SH-SY5Y (cell line): ENCODE data around the gene MTCH1.

ENCODE experiments used
- GATA2 ChIP-seq: IDR thresholded peaks from 2 replicates; pipeline ENCODE4 v1.6.1; 2011; ENCODE audit warnings: mild to moderate bottlenecking, low read depth, low read length
- GATA3 ChIP-seq: IDR thresholded peaks from 2 replicates; pipeline ENCODE4 v1.6.1; 2011; ENCODE audit warnings: low read depth, mild to moderate bottlenecking, low read length, moderate library complexity

Gene MTCH1

DNA sequence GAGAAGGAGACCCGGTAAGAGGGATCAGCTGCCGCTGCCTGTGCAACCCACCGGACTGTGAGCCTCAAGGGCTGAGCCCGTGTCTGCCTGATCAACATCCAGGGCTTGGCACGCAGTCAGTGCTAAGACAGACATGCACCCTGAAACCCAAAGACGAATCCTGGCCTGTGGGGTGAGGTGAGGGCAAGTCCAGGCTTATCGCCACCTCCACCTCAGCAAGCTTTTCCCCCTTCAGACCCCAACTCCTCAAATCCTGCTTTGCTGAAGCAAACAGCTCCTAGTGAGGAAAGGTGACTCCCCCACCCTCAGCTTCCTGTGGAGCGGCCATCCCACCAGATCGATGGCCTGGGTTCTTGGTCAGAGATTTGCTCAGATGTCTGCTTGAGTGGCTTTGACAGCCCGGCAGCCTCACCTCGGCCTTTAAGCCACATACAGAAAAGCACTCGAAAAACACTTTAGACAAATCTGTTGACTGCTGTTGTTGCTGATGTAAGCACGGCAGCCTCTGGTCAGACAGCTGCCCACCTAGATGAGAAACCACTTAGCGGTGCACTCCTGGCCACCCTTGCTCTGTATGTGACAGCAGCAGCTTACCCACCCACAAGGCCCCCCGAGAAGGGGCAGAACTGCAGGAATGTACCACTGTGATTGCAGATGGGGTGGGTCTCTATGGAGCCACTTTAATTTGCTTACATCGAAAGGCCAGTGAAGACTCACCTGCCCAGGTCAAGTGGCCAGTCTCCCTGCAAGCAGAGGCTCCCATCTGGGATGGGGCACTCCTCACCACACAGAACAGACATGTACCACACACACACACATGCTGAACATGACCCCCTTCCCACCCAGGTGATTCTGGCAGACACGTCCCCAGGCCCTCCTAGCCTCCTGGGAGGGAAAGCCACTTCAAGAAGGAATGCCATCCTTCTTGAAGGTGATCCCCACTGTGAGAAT is 14.8 kb downstream of the MTCH1 start:
- TF ChIP-seq GATA2 (no peak), GATA3 (no peak)

- TF ChIP-seq GATA2 = no peak
- TF ChIP-seq GATA3 = no peak
Measured at GRCh38 chr6:36969988-36970891, 15.8 kb downstream of the MTCH1 start.

DNA sequence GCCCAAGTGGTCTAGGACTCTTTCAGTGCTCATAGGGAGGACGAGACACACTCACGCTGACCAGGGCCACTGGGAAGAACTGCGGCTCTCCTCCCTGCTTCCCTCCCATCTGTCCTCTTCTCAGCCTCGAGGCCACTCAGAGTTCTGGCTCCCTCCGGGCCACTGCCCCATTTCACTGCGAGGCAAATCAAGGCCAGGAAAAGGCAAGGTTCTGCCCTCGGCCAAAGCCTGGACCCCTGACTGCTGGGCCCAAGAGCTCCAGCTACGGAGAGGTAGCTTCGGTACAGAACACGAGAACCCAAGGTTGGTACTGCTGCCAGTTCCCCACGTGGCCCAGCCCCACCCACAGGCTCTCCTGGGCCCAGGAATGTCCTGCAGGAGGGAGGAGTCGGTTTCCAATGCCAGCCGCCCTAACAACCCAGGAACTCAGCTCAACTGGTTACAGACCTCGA is 16.7 kb downstream of the MTCH1 start:
- TF ChIP-seq GATA2 (no peak), GATA3 (no peak)

DNA sequence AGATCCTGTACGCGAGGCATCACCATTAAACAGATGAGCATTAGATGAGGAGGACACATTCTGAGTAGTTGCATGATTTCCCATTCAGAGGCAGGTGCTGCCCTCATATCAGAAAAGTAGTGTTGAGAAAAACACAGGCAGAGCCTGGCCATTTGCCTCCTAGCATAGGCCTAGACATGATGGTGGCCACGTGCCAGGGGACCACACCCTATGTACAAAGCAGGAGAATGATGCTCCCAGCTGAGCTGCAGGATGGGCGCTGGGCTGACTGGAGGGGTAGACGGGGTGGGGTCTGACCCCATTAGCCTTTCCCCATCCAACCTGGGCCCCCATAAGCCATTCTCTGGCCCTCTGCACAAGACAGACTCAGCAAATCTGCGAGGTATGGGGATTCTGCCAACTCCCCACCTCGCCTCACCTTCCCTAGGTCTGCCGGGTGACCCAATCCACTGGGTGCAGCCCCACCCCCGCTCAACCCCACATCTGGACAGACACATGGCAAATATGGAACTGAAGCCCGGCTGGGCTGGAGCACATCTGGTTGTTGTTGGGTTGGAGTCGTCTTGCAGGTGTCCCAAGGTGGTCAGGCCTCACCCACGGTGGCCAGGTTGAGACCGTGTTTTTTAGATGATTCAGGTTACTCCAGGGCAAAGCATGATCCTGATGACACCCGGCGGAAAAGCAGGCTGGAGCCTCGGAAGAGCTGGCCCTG is 17.6 kb downstream of the MTCH1 start:
- TF ChIP-seq GATA3 = no peak
- no peak for TF ChIP-seq GATA2

DNA sequence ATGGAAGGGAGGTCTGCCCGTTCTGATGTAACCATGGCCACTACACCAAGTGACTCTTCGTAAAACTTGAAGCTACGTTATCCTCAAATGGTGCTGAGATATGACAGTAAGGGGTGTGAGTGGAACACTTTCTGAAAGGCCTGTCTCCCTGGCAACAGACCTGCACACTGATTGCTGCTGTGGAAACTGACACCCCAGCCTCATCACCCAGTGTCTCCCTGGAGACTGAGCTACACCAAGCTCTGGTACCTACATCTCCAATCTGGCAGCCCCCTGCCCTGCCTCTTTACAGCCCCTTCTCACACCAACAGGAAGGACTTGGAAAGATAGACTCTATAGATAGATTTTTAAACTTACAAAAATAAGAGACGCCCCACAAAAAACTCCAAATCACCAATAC is 18.2 kb downstream of the MTCH1 start:
- TF ChIP-seq GATA3 (no peak), GATA2 (no peak)

DNA sequence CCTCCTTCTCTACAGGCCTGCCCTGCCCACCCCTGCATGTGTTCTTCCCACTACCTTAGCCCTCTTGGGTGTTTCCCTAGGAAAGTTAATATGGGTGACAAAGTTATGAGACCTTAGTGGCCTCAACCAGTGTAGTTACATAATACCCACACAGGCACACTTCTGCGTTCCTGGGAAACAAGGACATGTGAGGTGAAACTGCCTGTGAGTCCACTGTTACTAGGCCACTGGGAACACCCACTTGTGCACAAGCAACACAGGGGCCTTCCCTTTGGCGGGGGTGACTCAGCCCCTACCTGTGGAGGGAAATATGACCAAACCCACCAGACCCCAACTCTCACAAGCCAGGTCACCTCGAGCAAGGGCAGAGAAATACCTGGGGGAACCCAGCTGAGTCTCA is 18.7 kb downstream of the MTCH1 start:
- TF ChIP-seq GATA2 (no peak), GATA3 (no peak)

DNA sequence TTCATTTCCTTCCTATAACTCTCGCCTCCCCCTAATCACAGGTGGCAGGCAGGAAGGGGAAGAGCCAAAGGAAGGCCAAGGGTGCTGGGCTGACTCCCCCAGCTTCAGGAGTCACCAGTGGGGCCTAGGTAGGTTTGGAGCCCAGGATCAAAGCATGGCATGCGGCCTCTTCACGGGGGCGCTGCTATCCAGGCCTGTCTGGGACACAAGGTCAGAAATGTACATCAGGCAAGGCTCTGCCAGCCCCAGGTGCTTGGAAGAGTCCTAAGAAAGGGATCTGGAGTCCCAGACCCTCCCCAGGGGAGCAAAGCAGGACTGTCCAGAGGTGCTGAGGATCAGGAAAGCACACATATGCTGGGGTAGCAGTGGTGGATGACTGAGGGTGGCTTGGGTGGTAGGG is 21.1 kb downstream of the MTCH1 start:
- TF ChIP-seq GATA3 (no peak), GATA2 (no peak)

GRCh38 chr6:36964349-36964748 is 21.6 kb downstream of the MTCH1 start:
- TF ChIP-seq GATA3 = no peak
- TF ChIP-seq GATA2 = no peak

DNA sequence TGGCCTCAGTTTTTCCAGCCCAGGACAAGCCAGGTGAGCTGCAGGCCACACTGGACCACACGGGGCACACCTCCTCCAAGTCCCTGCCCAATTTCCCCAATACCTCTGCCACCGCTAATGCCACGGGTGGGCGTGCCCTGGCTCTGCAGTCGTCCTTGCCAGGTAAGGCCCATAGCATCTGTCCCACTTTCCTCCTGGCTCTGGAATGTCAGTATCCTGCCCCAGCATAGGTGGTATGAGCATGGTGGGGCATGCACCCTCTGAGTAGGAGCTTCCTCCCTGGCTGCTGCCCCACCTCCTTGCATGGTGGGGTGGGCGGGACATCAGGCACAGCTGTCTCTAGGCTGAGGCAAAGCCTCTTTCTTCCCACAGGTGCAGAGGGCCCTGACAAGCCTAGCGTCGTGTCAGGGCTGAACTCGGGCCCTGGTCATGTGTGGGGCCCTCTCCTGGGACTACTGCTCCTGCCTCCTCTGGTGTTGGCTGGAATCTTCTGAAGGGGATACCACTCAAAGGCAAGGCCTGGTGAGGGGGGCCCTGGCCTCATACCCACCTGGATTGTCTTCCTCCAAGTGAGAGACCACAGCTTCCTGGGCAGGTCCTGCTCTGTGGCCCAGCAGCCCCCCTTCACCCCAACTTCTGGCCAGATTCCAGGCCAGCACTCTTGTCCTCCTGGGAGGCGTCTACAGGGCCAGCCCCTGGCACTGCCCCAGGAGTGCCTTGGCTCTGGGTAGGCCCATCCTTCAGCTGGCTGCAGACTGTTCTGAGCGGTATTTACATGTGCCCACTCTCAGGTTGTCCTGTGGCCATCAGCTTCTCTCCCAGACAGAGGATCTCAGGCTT is 22.3 kb downstream of the MTCH1 start:
- no peak for TF ChIP-seq GATA3
- TF ChIP-seq GATA2 = no peak

GRCh38 chr6:36962874-36963273 is 23.1 kb downstream of the MTCH1 start:
- no peak for TF ChIP-seq GATA2
- no peak for TF ChIP-seq GATA3

DNA sequence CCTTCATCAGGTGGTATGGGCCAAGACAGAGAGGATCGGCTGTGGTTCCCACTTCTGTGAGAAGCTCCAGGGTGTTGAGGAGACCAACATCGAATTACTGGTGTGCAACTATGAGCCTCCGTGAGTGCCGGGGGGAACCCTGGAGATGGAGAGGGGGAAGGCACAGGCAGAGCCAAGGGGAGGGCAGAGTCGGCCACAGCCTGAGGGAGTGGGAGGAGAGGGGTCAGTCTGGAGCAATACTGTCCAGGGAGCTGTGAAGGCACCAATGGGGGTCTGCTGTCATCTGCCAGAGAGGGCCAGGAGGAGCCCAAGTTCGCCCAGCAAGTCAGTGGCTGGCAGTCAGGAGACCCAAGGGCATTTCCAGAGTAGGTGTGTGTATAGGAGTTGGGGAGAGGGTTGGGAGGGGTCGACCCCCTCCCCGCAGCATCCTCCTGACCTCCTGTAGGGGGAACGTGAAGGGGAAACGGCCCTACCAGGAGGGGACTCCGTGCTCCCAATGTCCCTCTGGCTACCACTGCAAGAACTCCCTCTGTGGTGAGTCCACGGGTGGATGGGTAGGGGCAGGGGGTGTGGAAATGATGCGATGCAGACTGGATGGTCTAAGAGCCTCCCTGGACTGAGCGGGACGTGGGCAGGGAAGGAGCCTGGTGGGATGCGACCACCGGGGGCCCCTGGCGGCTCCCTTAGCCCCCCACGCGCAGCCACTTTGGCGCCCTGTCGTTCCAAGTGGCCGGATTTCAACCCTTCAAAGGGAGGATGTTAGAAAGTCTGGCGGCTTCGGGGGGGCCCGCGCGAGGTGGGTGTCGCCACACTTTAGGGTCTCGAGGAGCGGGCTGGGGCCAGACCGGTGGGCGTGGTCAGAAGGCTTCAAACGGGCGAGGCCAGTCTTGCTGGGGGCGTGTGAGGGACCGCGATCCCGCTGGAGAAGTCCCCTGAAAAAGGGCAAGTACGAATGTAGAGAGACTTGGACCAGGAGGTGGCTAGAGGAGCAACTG is 24.3 kb downstream of the MTCH1 start:
- no peak for TF ChIP-seq GATA2
- TF ChIP-seq GATA3 = no peak
